GM21723 (cell line): ENCODE measurements around the gene HNRNPUL2.
"Not testable (repeated sequence)": the region's sequence is repeated elsewhere in the genome, so short reads cannot be mapped to it uniquely, and the experiment has no call there.

Experiments used
- ATAC-seq: cut with Tn5 transposase; IDR thresholded peaks from one replicate; pipeline ENCODE4 v1.9.1; 2021; ENCODE audit warnings: mild to moderate bottlenecking, moderate library complexity; ENCODE audit not compliant: unreplicated experiment

The HNRNPUL2 gene

GRCh38 chr11:62705880-62706849 is 21.1 kb downstream of the HNRNPUL2 start:
- ATAC-seq: peak; percentile 58

- ATAC-seq: no peak
These were observed 21.8 kb downstream of the HNRNPUL2 start for GRCh38 chr11:62705413-62705812.

- ATAC-seq: not testable (repeated sequence)
These were observed 23.3 kb downstream of the HNRNPUL2 start for GRCh38 chr11:62703921-62704320.

- ATAC-seq: no peak
These were observed 25.0 kb downstream of the HNRNPUL2 start for GRCh38 chr11:62702246-62702645.

- no peak for ATAC-seq
These were observed 32.6 kb downstream of the HNRNPUL2 start for GRCh38 chr11:62694455-62695167.

GRCh38 chr11:62693624-62694023 is 33.6 kb downstream of the HNRNPUL2 start:
- not testable (repeated sequence) for ATAC-seq

GRCh38 chr11:62689421-62690183 is 37.7 kb downstream of the HNRNPUL2 start, which contains the start of gene LRRN4CL:
Gene LRRN4CL (minus strand): TSS chr11:62689530. CDS start chr11:62688508, 1,022 bp downstream.
- ATAC-seq: no peak

GRCh38 chr11:62688491-62688890 is 38.8 kb downstream of the HNRNPUL2 start:
- ATAC-seq: no peak

GRCh38 chr11:62687508-62688396 is 39.5 kb downstream of the HNRNPUL2 start:
- no peak for ATAC-seq

- ATAC-seq: no peak
These were observed 44.7 kb downstream of the HNRNPUL2 start for GRCh38 chr11:62682518-62682917.

GRCh38 chr11:62680825-62681240 is 46.4 kb downstream of the HNRNPUL2 start:
- no peak for ATAC-seq

GRCh38 chr11:62678770-62679696 is 48.2 kb downstream of the HNRNPUL2 start, which contains the start of gene UBXN1:
Gene UBXN1 (minus strand): TSS chr11:62679073. CDS start chr11:62678923, 150 bp downstream.
- peak; percentile 77 for ATAC-seq

GRCh38 chr11:62678433-62678769 is 48.9 kb downstream of the HNRNPUL2 start:
- ATAC-seq: no peak

GRCh38 chr11:62677714-62678113 is 49.5 kb downstream of the HNRNPUL2 start:
- no peak for ATAC-seq

GRCh38 chr11:62677156-62677555 is 50.1 kb downstream of the HNRNPUL2 start:
- ATAC-seq: no peak

- no peak for ATAC-seq
These were observed 50.6 kb downstream of the HNRNPUL2 start for GRCh38 chr11:62676698-62677097.

GRCh38 chr11:62675415-62675814 is 51.8 kb downstream of the HNRNPUL2 start:
- ATAC-seq: not testable (repeated sequence)

GRCh38 chr11:62673196-62673525 is 54.1 kb downstream of the HNRNPUL2 start:
- no peak for ATAC-seq
